ENCODE data around the gene PRRT1.
A peak's percentile ranks its signal among the peaks of the same experiment; 100 is the strongest.
"Not testable (repeated sequence)": the region's sequence is repeated elsewhere in the genome, so short reads cannot be mapped to it uniquely, and the experiment has no call there.

GRCh38 chr6:32185681-32186131, 34.0 kb upstream of the PRRT1 start:
- TF ChIP-seq CTCF (IDR thresholded peaks at IDR 0.05) = not testable (repeated sequence)
- peak in 1 of 4 donors; percentile 36 for TF ChIP-seq POLR2A (IDR thresholded peaks at IDR 0.05)

Data from upper lobe of left lung (tissue), 4 donors.